ENCODE results near the gene CNST. TPM values are rescaled to one million over a fixed set of nuclear protein-coding genes. Genes with fewer than 3 reads are reported as not detected.
A peak's percentile ranks its signal among the peaks of the same experiment; 100 is the strongest.
"Not testable (repeated sequence)": the region's sequence is repeated elsewhere in the genome, so short reads cannot be mapped to it uniquely, and the experiment has no call there.

Gene CNST
- total and polyA plus RNA-seq, 7 experiments from 2014 or later = 30.5 to 111 (median 77.5) TPM

- H3K4me3 Mint-ChIP-seq = peak overlapping the region; percentile 93 to 99 (median 98)
- intact Hi-C loops (cut with micrococcal nuclease) = loop anchor here (1.0 to 10.0 kb wide), 19 partner anchors 10 to 1915 kb away; partner anchors contain the start of genes HNRNPU (in 2 of the 2), SMYD3 (in 2 of the 2), ZNF669 (in 2 of the 2) and COX20 (in 1 of the 2)
- Histone ChIP-seq H3K27me3 (ENCODE audit: control insufficient read depth in 2 of 2, insufficient read depth in 2 of 2, low read length in 2 of 2) (no peaks in the 10 kb centered on the region), H3K27ac (ENCODE audit: low read depth, low read length) (peak overlapping the region; percentile 89), H3K4me3 (ENCODE audit: low read length) (peak overlapping the region; percentile 84), H3K4me1 (ENCODE audit: control insufficient read depth in 2 of 2, insufficient read depth in 2 of 2, low read length in 2 of 2) (peaks cover 39 to 53% of the 10 kb centered on the region in 2 donors), H3K36me3 (ENCODE audit: control insufficient read depth in 2 of 3, insufficient read depth in 3 of 3, low read length in 3 of 3) (peaks cover 0 to 21% (median 0%) of the 10 kb centered on the region in 3 experiments), H3K9me3 (ENCODE audit: control insufficient read depth in 2 of 3, low read length in 3 of 3) (no peaks in the 10 kb centered on the region)
- H3K9me3 Mint-ChIP-seq = peaks cover 0 to 2% (median 0%) of the 10 kb centered on the region in 11 donors
- DNase-seq (peak in 1 of 9 donors; percentile 40), ATAC-seq (peak; percentile 16)
- H3K27me3 Mint-ChIP-seq = no peaks in the 10 kb centered on the region
- H3K4me1 Mint-ChIP-seq = peaks cover 36 to 68% (median 50%) of the 10 kb centered on the region in 7 donors
- peaks cover 0 to 12% (median 4%) of the 10 kb centered on the region in 5 donors for H3K36me3 Mint-ChIP-seq
- peak overlapping the region; percentile 90 to 99 (median 96) for H3K27ac Mint-ChIP-seq
- ChIA-PET POLR2A (interaction anchor here (0.6 to 2.7 kb wide), 10 partner anchors 8 to 1703 kb away, joined by 3 to 10 read pairs (median 4); partner anchors contain the start of genes HNRNPU and SMYD3), CTCF (interaction anchor here (0.6 to 1.0 kb wide), 4 partner anchors 33 to 1962 kb away, joined by 5 to 6 read pairs (median 6); no protein-coding TSS in a partner anchor)
Measured at GRCh38 chr1:246566813-246567645, 773 bp downstream of the CNST start.

- no peaks in the 10 kb centered on the region for H3K27me3 ChIP-seq (ENCODE audit: control insufficient read depth in 2 of 2, insufficient read depth in 2 of 2, low read length in 2 of 2)
- ChIA-PET POLR2A (interaction anchor here (0.6 to 2.7 kb wide), 8 partner anchors 8 to 1701 kb away, joined by 3 to 10 read pairs (median 4); partner anchors contain the start of gene SMYD3), CTCF (interaction anchor here (0.6 to 1.0 kb wide), 3 partner anchors 32 to 1962 kb away, joined by 3 to 6 read pairs (median 5); no protein-coding TSS in a partner anchor)
- H3K4me3 ChIP-seq (ENCODE audit: low read length) = peak overlapping the region; percentile 84
- intact Hi-C loops (cut with micrococcal nuclease) = loop anchor here (1.0 to 10.0 kb wide), 9 partner anchors 10 to 1597 kb away; partner anchors contain the start of gene ZNF496 (in 1 of the 2)
- peak overlapping the region; percentile 93 to 99 (median 98) for H3K4me3 Mint-ChIP-seq
- DNase-seq (no peak), ATAC-seq (no peak)
- H3K9me3 Mint-ChIP-seq = peaks cover 0 to 2% (median 0%) of the 10 kb centered on the region in 11 donors
- peaks cover 39 to 53% of the 10 kb centered on the region in 2 donors for H3K4me1 ChIP-seq (ENCODE audit: control insufficient read depth in 2 of 2, insufficient read depth in 2 of 2, low read length in 2 of 2)
- peak overlapping the region; percentile 89 for H3K27ac ChIP-seq (ENCODE audit: low read depth, low read length)
- H3K36me3 Mint-ChIP-seq = peaks cover 0 to 12% (median 4%) of the 10 kb centered on the region in 5 donors
- no peaks in the 10 kb centered on the region for H3K9me3 ChIP-seq (ENCODE audit: control insufficient read depth in 2 of 3, low read length in 3 of 3)
- no peaks in the 10 kb centered on the region for H3K27me3 Mint-ChIP-seq
- peak overlapping the region; percentile 90 to 99 (median 96) for H3K27ac Mint-ChIP-seq
- peaks cover 36 to 75% (median 50%) of the 10 kb centered on the region in 7 donors for H3K4me1 Mint-ChIP-seq
- peaks cover 0 to 14% (median 0%) of the 10 kb centered on the region in 3 experiments for H3K36me3 ChIP-seq (ENCODE audit: control insufficient read depth in 2 of 3, insufficient read depth in 3 of 3, low read length in 3 of 3)
Measured at GRCh38 chr1:246567646-246568235, 1.5 kb downstream of the CNST start.

GRCh38 chr1:246569248-246570238 is 3.3 kb downstream of the CNST start:
- intact Hi-C loops (cut with micrococcal nuclease) = loop anchor here (2.0 to 10.0 kb wide), 6 partner anchors 31 to 838 kb away; partner anchors contain the start of gene ZNF496 (in 1 of the 2)
- peaks cover 39 to 59% of the 10 kb centered on the region in 2 donors for H3K4me1 ChIP-seq (ENCODE audit: control insufficient read depth in 2 of 2, insufficient read depth in 2 of 2, low read length in 2 of 2)
- Mint-ChIP-seq H3K27ac (peak overlapping the region; percentile 92 to 100 (median 96)), H3K27me3 (no peaks in the 10 kb centered on the region), H3K4me1 (peaks cover 40 to 81% (median 53%) of the 10 kb centered on the region in 7 donors), H3K36me3 (peaks cover 0 to 16% (median 4%) of the 10 kb centered on the region in 5 donors), H3K9me3 (peaks cover 0 to 2% (median 0%) of the 10 kb centered on the region in 11 donors), H3K4me3 (peak overlapping the region; percentile 68 to 98 (median 88))
- H3K9me3 ChIP-seq (ENCODE audit: control insufficient read depth in 2 of 3, low read length in 3 of 3) = no peaks in the 10 kb centered on the region
- H3K27ac ChIP-seq (ENCODE audit: low read depth, low read length) = peak overlapping the region; percentile 89
- ATAC-seq (peak; percentile 58), DNase-seq (peak in 8 of 9 donors; percentile 26 to 79 (median 66))
- H3K4me3 ChIP-seq (ENCODE audit: low read length) = peak overlapping the region; percentile 37
- ChIA-PET POLR2A (interaction anchor here (0.7 to 2.0 kb wide), 5 partner anchors 9 to 80 kb away, joined by 3 to 6 read pairs (median 4); no protein-coding TSS in a partner anchor), CTCF (interaction anchor here (1.0 kb wide), 1 partner anchor 61 kb away, joined by 3 read pairs; no protein-coding TSS in a partner anchor)
- no peaks in the 10 kb centered on the region for H3K27me3 ChIP-seq (ENCODE audit: control insufficient read depth in 2 of 2, insufficient read depth in 2 of 2, low read length in 2 of 2)
- peaks cover 0 to 13% (median 0%) of the 10 kb centered on the region in 3 experiments for H3K36me3 ChIP-seq (ENCODE audit: control insufficient read depth in 2 of 3, insufficient read depth in 3 of 3, low read length in 3 of 3)

GRCh38 chr1:246571309-246571708 is 5.1 kb downstream of the CNST start:
- CTCF ChIA-PET; H3K27me3 ChIP-seq (ENCODE audit: control insufficient read depth in 2 of 2, insufficient read depth in 2 of 2, low read length in 2 of 2); H3K36me3 ChIP-seq (ENCODE audit: control insufficient read depth in 2 of 3, insufficient read depth in 3 of 3, low read length in 3 of 3); H3K9me3 Mint-ChIP-seq; ATAC-seq; H3K27me3 Mint-ChIP-seq; intact Hi-C loops (cut with micrococcal nuclease); H3K9me3 ChIP-seq (ENCODE audit: control insufficient read depth in 2 of 3, low read length in 3 of 3): not testable (repeated sequence)
- peak overlapping the region; percentile 17 for H3K4me3 ChIP-seq (ENCODE audit: low read length)
- peak in 7 of 9 donors; percentile 27 to 59 (median 49) for DNase-seq
- peak overlapping the region; percentile 89 to 100 (median 95) for H3K27ac Mint-ChIP-seq
- peak overlapping the region; percentile 68 to 98 (median 84) for H3K4me3 Mint-ChIP-seq
- peaks cover 38 to 83% (median 56%) of the 10 kb centered on the region in 7 donors for H3K4me1 Mint-ChIP-seq
- peaks cover 30 to 49% of the 10 kb centered on the region in 2 donors for H3K4me1 ChIP-seq (ENCODE audit: control insufficient read depth in 2 of 2, insufficient read depth in 2 of 2, low read length in 2 of 2)
- peaks cover 4 to 19% (median 10%) of the 10 kb centered on the region in 5 donors for H3K36me3 Mint-ChIP-seq
- POLR2A ChIA-PET = interaction anchor here (1.0 kb wide), 1 partner anchor 10 kb away, joined by 4 read pairs; no protein-coding TSS in a partner anchor
- peak overlapping the region; percentile 89 for H3K27ac ChIP-seq (ENCODE audit: low read depth, low read length)

- Mint-ChIP-seq H3K27me3 (no peaks in the 10 kb centered on the region), H3K36me3 (peaks cover 4 to 20% (median 11%) of the 10 kb centered on the region in 5 donors), H3K4me3 (peak overlapping the region; percentile 7 to 91 (median 83)), H3K27ac (peak overlapping the region; percentile 9 to 100 (median 95)), H3K4me1 (peaks cover 41 to 86% (median 62%) of the 10 kb centered on the region in 7 donors), H3K9me3 (no peaks in the 10 kb centered on the region)
- Histone ChIP-seq H3K4me3 (ENCODE audit: low read length) (peak overlapping the region; percentile 9), H3K27ac (ENCODE audit: low read depth, low read length) (peak overlapping the region; percentile 89), H3K27me3 (ENCODE audit: control insufficient read depth in 2 of 2, insufficient read depth in 2 of 2, low read length in 2 of 2) (no peaks in the 10 kb centered on the region), H3K36me3 (ENCODE audit: control insufficient read depth in 2 of 3, insufficient read depth in 3 of 3, low read length in 3 of 3) (no peaks in the 10 kb centered on the region), H3K9me3 (ENCODE audit: control insufficient read depth in 2 of 3, low read length in 3 of 3) (no peaks in the 10 kb centered on the region), H3K4me1 (ENCODE audit: control insufficient read depth in 2 of 2, insufficient read depth in 2 of 2, low read length in 2 of 2) (peaks cover 30 to 55% of the 10 kb centered on the region in 2 donors)
- ATAC-seq (no peak), DNase-seq (no peak)
- POLR2A ChIA-PET = interaction anchor here (1.0 kb wide), 1 partner anchor 9 kb away, joined by 4 read pairs; no protein-coding TSS in a partner anchor
- CTCF ChIA-PET = no interaction called here
- intact Hi-C loops (cut with micrococcal nuclease) = no loop called here
Measured at GRCh38 chr1:246571953-246572352, 5.7 kb downstream of the CNST start.
